Measurements from ENCODE around the gene ABCC1.

ABCC1 gene

GRCh38 chr16:16124974-16125373 is 175.6 kb downstream of the ABCC1 start:
- H3K4me1 ChIP-seq (ENCODE audit: control insufficient read depth in 1 of 2, insufficient read depth in 2 of 2, low read length in 2 of 2) = no peaks in the 10 kb centered on the region
- DNase-seq = no peak
- no peak overlapping the region for H3K27ac ChIP-seq (ENCODE audit: low read depth, low read length)
- H3K14ac ChIP-seq (ENCODE audit: low read length) = no peak overlapping the region
- H3K23ac ChIP-seq (ENCODE audit: low read length) = no peak overlapping the region
- no peaks in the 10 kb centered on the region for H3K27me3 ChIP-seq (ENCODE audit: insufficient read depth, low read length)
- no peak overlapping the region for H2AK5ac ChIP-seq (ENCODE audit: low read length)
- no peaks in the 10 kb centered on the region for H3K79me1 ChIP-seq (ENCODE audit: low read length)
- H3K4ac ChIP-seq (ENCODE audit: low read depth, low read length) = no peak overlapping the region
- peaks cover 16 to 23% of the 10 kb centered on the region in 2 experiments for H3K36me3 ChIP-seq (ENCODE audit: control insufficient read depth in 1 of 2, insufficient read depth in 2 of 2, low read length in 2 of 2)
- no peak overlapping the region for H4K12ac ChIP-seq (ENCODE audit: low read depth, low read length)
- WGBS (ENCODE audit: extremely low coverage, insufficient coverage, insufficient read length) = no CpG with 5 or more reads among the region's 3 CpGs
- no peak overlapping the region for H2AFZ ChIP-seq (ENCODE audit: insufficient read depth, low read length, poor library complexity)
- no peak overlapping the region for H4K91ac ChIP-seq (ENCODE audit: low read depth, low read length)
- H2BK5ac ChIP-seq (ENCODE audit: low read depth, low read length, poor library complexity) = no peak overlapping the region
- H3K4me2 ChIP-seq (ENCODE audit: low read length) = no peak overlapping the region
- no peak overlapping the region for H2BK12ac ChIP-seq (ENCODE audit: low read length)
- H3K9ac ChIP-seq (ENCODE audit: low read length) = no peak overlapping the region
- no peak overlapping the region for H3K4me3 ChIP-seq (ENCODE audit: low read depth, low read length)
- H2BK120ac ChIP-seq (ENCODE audit: insufficient read depth, low read length, poor library complexity) = no peak overlapping the region
- no peaks in the 10 kb centered on the region for H3K79me2 ChIP-seq (ENCODE audit: control insufficient read depth, insufficient read depth, low read length, poor library complexity)
- H3K18ac ChIP-seq (ENCODE audit: low read length) = no peak overlapping the region
- peaks cover 4% of the 10 kb centered on the region for H3K9me3 ChIP-seq (ENCODE audit: insufficient read depth, low read depth, low read length)
- no peak overlapping the region for H4K8ac ChIP-seq (ENCODE audit: low read depth, low read length)

- Histone ChIP-seq H3K79me1 (ENCODE audit: low read length) (no peaks in the 10 kb centered on the region), H3K4me3 (ENCODE audit: low read depth, low read length) (no peak overlapping the region), H3K4me2 (ENCODE audit: low read length) (no peak overlapping the region), H3K23ac (ENCODE audit: low read length) (no peak overlapping the region), H4K91ac (ENCODE audit: low read depth, low read length) (no peak overlapping the region), H3K18ac (ENCODE audit: low read length) (no peak overlapping the region), H4K8ac (ENCODE audit: low read depth, low read length) (no peak overlapping the region), H2BK120ac (ENCODE audit: insufficient read depth, low read length, poor library complexity) (no peak overlapping the region), H2BK12ac (ENCODE audit: low read length) (no peak overlapping the region), H3K4me1 (ENCODE audit: control insufficient read depth in 1 of 2, insufficient read depth in 2 of 2, low read length in 2 of 2) (no peaks in the 10 kb centered on the region), H3K14ac (ENCODE audit: low read length) (no peak overlapping the region), H3K9ac (ENCODE audit: low read length) (no peak overlapping the region), H2BK5ac (ENCODE audit: low read depth, low read length, poor library complexity) (no peak overlapping the region), H2AFZ (ENCODE audit: insufficient read depth, low read length, poor library complexity) (no peak overlapping the region), H3K27me3 (ENCODE audit: insufficient read depth, low read length) (no peaks in the 10 kb centered on the region), H2AK5ac (ENCODE audit: low read length) (no peak overlapping the region), H3K27ac (ENCODE audit: low read depth, low read length) (no peak overlapping the region), H3K4ac (ENCODE audit: low read depth, low read length) (no peak overlapping the region), H3K36me3 (ENCODE audit: control insufficient read depth in 1 of 2, insufficient read depth in 2 of 2, low read length in 2 of 2) (peaks cover 19 to 27% of the 10 kb centered on the region in 2 experiments), H3K79me2 (ENCODE audit: control insufficient read depth, insufficient read depth, low read length, poor library complexity) (no peaks in the 10 kb centered on the region), H4K12ac (ENCODE audit: low read depth, low read length) (no peak overlapping the region), H3K9me3 (ENCODE audit: insufficient read depth, low read depth, low read length) (peaks cover 4% of the 10 kb centered on the region)
- no peak for DNase-seq
- WGBS (ENCODE audit: extremely low coverage, insufficient coverage, insufficient read length) = no CpG with 5 or more reads among the region's 10 CpGs
These were observed 177.5 kb downstream of the ABCC1 start for GRCh38 chr16:16126896-16127295.

GRCh38 chr16:16127469-16128116 is 178.2 kb downstream of the ABCC1 start:
- H2BK120ac ChIP-seq (ENCODE audit: insufficient read depth, low read length, poor library complexity) = no peak overlapping the region
- no peak overlapping the region for H4K91ac ChIP-seq (ENCODE audit: low read depth, low read length)
- no peaks in the 10 kb centered on the region for H3K79me1 ChIP-seq (ENCODE audit: low read length)
- no CpG with 5 or more reads among the region's 11 CpGs for WGBS (ENCODE audit: extremely low coverage, insufficient coverage, insufficient read length)
- H3K27ac ChIP-seq (ENCODE audit: low read depth, low read length) = no peak overlapping the region
- H3K9ac ChIP-seq (ENCODE audit: low read length) = no peak overlapping the region
- no peak overlapping the region for H3K14ac ChIP-seq (ENCODE audit: low read length)
- peaks cover 4% of the 10 kb centered on the region for H3K9me3 ChIP-seq (ENCODE audit: insufficient read depth, low read depth, low read length)
- H3K23ac ChIP-seq (ENCODE audit: low read length) = no peak overlapping the region
- H3K36me3 ChIP-seq (ENCODE audit: control insufficient read depth in 1 of 2, insufficient read depth in 2 of 2, low read length in 2 of 2) = peaks cover 14 to 22% of the 10 kb centered on the region in 2 experiments
- H2BK12ac ChIP-seq (ENCODE audit: low read length) = no peak overlapping the region
- no peak overlapping the region for H2AK5ac ChIP-seq (ENCODE audit: low read length)
- no peak overlapping the region for H3K18ac ChIP-seq (ENCODE audit: low read length)
- H2AFZ ChIP-seq (ENCODE audit: insufficient read depth, low read length, poor library complexity) = no peak overlapping the region
- H4K12ac ChIP-seq (ENCODE audit: low read depth, low read length) = no peak overlapping the region
- no peak overlapping the region for H3K4me2 ChIP-seq (ENCODE audit: low read length)
- no peaks in the 10 kb centered on the region for H3K27me3 ChIP-seq (ENCODE audit: insufficient read depth, low read length)
- DNase-seq = peak; percentile 61 to 90
- no peaks in the 10 kb centered on the region for H3K4me1 ChIP-seq (ENCODE audit: control insufficient read depth in 1 of 2, insufficient read depth in 2 of 2, low read length in 2 of 2)
- H4K8ac ChIP-seq (ENCODE audit: low read depth, low read length) = no peak overlapping the region
- H3K4me3 ChIP-seq (ENCODE audit: low read depth, low read length) = no peak overlapping the region
- H3K79me2 ChIP-seq (ENCODE audit: control insufficient read depth, insufficient read depth, low read length, poor library complexity) = no peaks in the 10 kb centered on the region
- no peak overlapping the region for H3K4ac ChIP-seq (ENCODE audit: low read depth, low read length)
- H2BK5ac ChIP-seq (ENCODE audit: low read depth, low read length, poor library complexity) = no peak overlapping the region

DNA sequence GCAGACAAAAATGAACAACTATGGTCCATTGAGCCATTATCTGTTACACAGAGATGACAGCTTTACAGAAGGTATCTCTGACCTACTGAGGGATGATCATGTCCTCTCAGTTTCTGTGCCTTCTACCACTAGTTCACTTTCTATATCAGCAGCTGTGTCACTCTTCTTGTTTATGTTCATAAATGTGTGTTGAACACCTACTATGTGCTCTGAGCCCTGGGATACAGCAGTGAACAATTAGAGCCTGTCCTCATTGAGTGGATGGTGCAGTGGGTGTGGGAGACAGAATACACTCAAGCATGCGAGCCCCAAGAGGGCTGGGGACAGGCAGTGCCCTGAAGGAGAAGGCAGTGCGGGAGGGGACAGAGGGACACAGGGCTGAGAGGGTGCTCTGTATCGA is 181.8 kb downstream of the ABCC1 start:
- no peak for DNase-seq
- H2AK5ac ChIP-seq (ENCODE audit: low read length) = no peak overlapping the region
- H2BK5ac ChIP-seq (ENCODE audit: low read depth, low read length, poor library complexity) = no peak overlapping the region
- no peak overlapping the region for H3K4me2 ChIP-seq (ENCODE audit: low read length)
- H4K12ac ChIP-seq (ENCODE audit: low read depth, low read length) = no peak overlapping the region
- no peak overlapping the region for H3K14ac ChIP-seq (ENCODE audit: low read length)
- H2AFZ ChIP-seq (ENCODE audit: insufficient read depth, low read length, poor library complexity) = no peak overlapping the region
- H3K79me1 ChIP-seq (ENCODE audit: low read length) = no peaks in the 10 kb centered on the region
- H3K9ac ChIP-seq (ENCODE audit: low read length) = no peak overlapping the region
- H3K4me1 ChIP-seq (ENCODE audit: control insufficient read depth in 1 of 2, insufficient read depth in 2 of 2, low read length in 2 of 2) = no peaks in the 10 kb centered on the region
- no CpG with 5 or more reads among the region's 3 CpGs for WGBS (ENCODE audit: extremely low coverage, insufficient coverage, insufficient read length)
- H3K27ac ChIP-seq (ENCODE audit: low read depth, low read length) = no peak overlapping the region
- no peak overlapping the region for H4K91ac ChIP-seq (ENCODE audit: low read depth, low read length)
- peaks cover 14% of the 10 kb centered on the region in 2 experiments for H3K36me3 ChIP-seq (ENCODE audit: control insufficient read depth in 1 of 2, insufficient read depth in 2 of 2, low read length in 2 of 2)
- H4K8ac ChIP-seq (ENCODE audit: low read depth, low read length) = no peak overlapping the region
- H3K4me3 ChIP-seq (ENCODE audit: low read depth, low read length) = no peak overlapping the region
- no peaks in the 10 kb centered on the region for H3K27me3 ChIP-seq (ENCODE audit: insufficient read depth, low read length)
- no peak overlapping the region for H2BK120ac ChIP-seq (ENCODE audit: insufficient read depth, low read length, poor library complexity)
- H3K4ac ChIP-seq (ENCODE audit: low read depth, low read length) = no peak overlapping the region
- H2BK12ac ChIP-seq (ENCODE audit: low read length) = no peak overlapping the region
- no peaks in the 10 kb centered on the region for H3K9me3 ChIP-seq (ENCODE audit: insufficient read depth, low read depth, low read length)
- H3K23ac ChIP-seq (ENCODE audit: low read length) = peak overlapping the region; percentile 63
- H3K18ac ChIP-seq (ENCODE audit: low read length) = no peak overlapping the region
- no peaks in the 10 kb centered on the region for H3K79me2 ChIP-seq (ENCODE audit: control insufficient read depth, insufficient read depth, low read length, poor library complexity)

Data from trophoblast cell (in vitro differentiated cells and primary cell).